ENCODE measurements around the gene TRAPPC2.
A peak's percentile ranks its signal among the peaks of the same experiment; 100 is the strongest.
"Not testable (repeated sequence)": the region's sequence is repeated elsewhere in the genome, so short reads cannot be mapped to it uniquely, and the experiment has no call there.

TRAPPC2 gene

DNA sequence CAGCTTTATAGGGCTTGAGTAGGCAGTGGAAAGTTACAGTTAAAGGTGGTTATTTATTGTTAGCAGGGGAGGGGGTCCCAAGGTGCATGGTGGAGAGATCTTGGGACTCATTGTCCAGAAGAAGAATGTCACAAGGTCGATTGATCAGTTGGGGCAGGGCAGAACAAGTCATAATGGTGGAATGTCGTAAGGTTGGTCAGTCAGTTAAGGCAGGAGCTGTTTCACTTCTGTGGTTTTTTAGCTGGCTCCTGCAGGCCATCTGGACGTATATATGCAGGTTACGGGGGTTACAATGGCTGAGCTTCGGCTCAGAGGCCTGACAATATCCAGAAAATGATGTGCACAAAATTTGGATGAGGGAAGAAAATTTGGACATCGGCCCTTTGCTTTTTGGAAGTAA lies 7.3 kb upstream of the TRAPPC2 start:
- H3K9ac ChIP-seq = no peak overlapping the region
- H3K79me2 ChIP-seq (ENCODE audit: insufficient read depth, low read depth) = no peaks in the 10 kb centered on the region
- no peaks in the 10 kb centered on the region for H4K20me1 ChIP-seq (ENCODE audit: insufficient read depth)
- no peak for TF ChIP-seq CTCF (conservative IDR thresholded peaks at IDR 0.05; ENCODE audit: low read depth, low read length)
- peaks cover 47% of the 10 kb centered on the region for H3K4me1 ChIP-seq (ENCODE audit: low read depth, poor library complexity, severe bottlenecking)
- H3K27me3 ChIP-seq (ENCODE audit: insufficient read depth, low read depth) = no peaks in the 10 kb centered on the region
- no peak overlapping the region for H3K4me3 ChIP-seq (IDR thresholded peaks at IDR 0.05; ENCODE audit: insufficient read depth, low read depth, low read length)
- no peak overlapping the region for H2AFZ ChIP-seq (ENCODE audit: low read depth)
- peak overlapping the region; percentile 74; the same call in 1 of the 2 replicates for H3K27ac ChIP-seq
- H3K4me2 ChIP-seq = peak overlapping the region; percentile 81; the same call in 1 of the 2 replicates
- no peaks in the 10 kb centered on the region for H3K36me3 ChIP-seq (ENCODE audit: insufficient read depth)

DNA sequence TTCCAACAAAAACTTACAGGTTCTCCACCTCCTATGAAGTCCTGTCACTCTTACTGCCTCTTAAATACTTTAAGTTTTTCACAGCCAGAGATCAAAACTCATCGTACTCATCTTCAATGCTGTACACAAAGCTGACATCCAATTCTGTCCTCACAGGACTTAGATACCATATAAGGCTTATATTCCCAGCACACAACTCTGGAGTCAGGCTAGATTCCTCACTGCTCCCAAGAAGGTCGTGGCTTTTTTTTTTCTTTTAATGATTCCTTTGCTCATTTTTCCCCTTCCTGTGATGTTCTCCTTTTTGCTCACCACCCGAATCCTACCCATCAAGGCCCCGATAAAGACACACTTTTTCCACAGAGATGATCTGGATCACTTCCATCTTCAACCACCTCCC lies 914 bp downstream of the TRAPPC2 start:
- H3K4me1 ChIP-seq (ENCODE audit: low read depth, poor library complexity, severe bottlenecking) = peaks cover 41% of the 10 kb centered on the region
- peak overlapping the region; percentile 93 for H3K27ac ChIP-seq
- H3K79me2 ChIP-seq (ENCODE audit: insufficient read depth, low read depth) = peaks cover 38% of the 10 kb centered on the region; the same call in 1 of the 2 replicates
- no peaks in the 10 kb centered on the region for H3K27me3 ChIP-seq (ENCODE audit: insufficient read depth, low read depth)
- H3K9ac ChIP-seq = peak overlapping the region; percentile 81; the same call in 1 of the 2 replicates
- H4K20me1 ChIP-seq (ENCODE audit: insufficient read depth) = no peaks in the 10 kb centered on the region
- no peaks in the 10 kb centered on the region for H3K36me3 ChIP-seq (ENCODE audit: insufficient read depth)
- H3K4me2 ChIP-seq = peak overlapping the region; percentile 78
- H3K4me3 ChIP-seq (IDR thresholded peaks at IDR 0.05; ENCODE audit: insufficient read depth, low read depth, low read length) = no peak overlapping the region
- H2AFZ ChIP-seq (ENCODE audit: low read depth) = no peak overlapping the region; the same call in 1 of the 2 replicates
- no peak for TF ChIP-seq CTCF (conservative IDR thresholded peaks at IDR 0.05; ENCODE audit: low read depth, low read length)

GRCh38 chrX:13732246-13733067 lies 2.0 kb downstream of the TRAPPC2 start:
- no peak overlapping the region for H3K27ac ChIP-seq
- no peaks in the 10 kb centered on the region for H3K27me3 ChIP-seq (ENCODE audit: insufficient read depth, low read depth)
- peaks cover 47% of the 10 kb centered on the region; the same call in 1 of the 2 replicates for H3K79me2 ChIP-seq (ENCODE audit: insufficient read depth, low read depth)
- no peak overlapping the region for H3K9ac ChIP-seq
- H2AFZ ChIP-seq (ENCODE audit: low read depth) = no peak overlapping the region
- no peaks in the 10 kb centered on the region for H4K20me1 ChIP-seq (ENCODE audit: insufficient read depth)
- TF ChIP-seq CTCF (conservative IDR thresholded peaks at IDR 0.05; ENCODE audit: low read depth, low read length) = no peak
- H3K4me2 ChIP-seq = peak overlapping the region; percentile 78; the same call in 1 of the 2 replicates
- no peak overlapping the region for H3K4me3 ChIP-seq (IDR thresholded peaks at IDR 0.05; ENCODE audit: insufficient read depth, low read depth, low read length)
- H3K36me3 ChIP-seq (ENCODE audit: insufficient read depth) = no peaks in the 10 kb centered on the region
- peaks cover 38% of the 10 kb centered on the region for H3K4me1 ChIP-seq (ENCODE audit: low read depth, poor library complexity, severe bottlenecking)

DNA sequence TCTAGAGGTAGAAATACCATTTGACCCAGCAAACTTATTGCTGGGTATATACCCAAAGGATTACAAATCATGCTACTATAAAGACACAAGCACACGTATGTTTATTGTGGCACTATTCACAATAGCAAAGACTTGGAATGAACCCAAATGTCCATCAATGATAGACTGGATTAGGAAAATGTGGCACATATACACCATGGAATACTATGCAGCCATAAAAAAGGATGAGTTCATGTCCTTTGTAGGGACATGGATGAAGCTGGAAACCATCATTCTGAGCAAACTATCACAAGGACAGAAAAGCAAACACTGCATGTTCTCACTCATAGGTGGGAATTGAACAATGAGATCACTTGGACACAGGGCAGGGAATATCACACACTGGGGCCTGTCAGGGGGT lies 3.9 kb downstream of the TRAPPC2 start:
- H3K36me3 ChIP-seq (ENCODE audit: insufficient read depth); H2AFZ ChIP-seq (ENCODE audit: low read depth); H4K20me1 ChIP-seq (ENCODE audit: insufficient read depth); H3K27ac ChIP-seq; H3K9ac ChIP-seq; H3K4me3 ChIP-seq (IDR thresholded peaks at IDR 0.05; ENCODE audit: insufficient read depth, low read depth, low read length); H3K27me3 ChIP-seq (ENCODE audit: insufficient read depth, low read depth); H3K4me2 ChIP-seq: not testable (repeated sequence)
- peaks cover 53% of the 10 kb centered on the region; the same call in 1 of the 2 replicates for H3K79me2 ChIP-seq (ENCODE audit: insufficient read depth, low read depth)
- H3K4me1 ChIP-seq (ENCODE audit: low read depth, poor library complexity, severe bottlenecking) = peaks cover 19% of the 10 kb centered on the region

DNA sequence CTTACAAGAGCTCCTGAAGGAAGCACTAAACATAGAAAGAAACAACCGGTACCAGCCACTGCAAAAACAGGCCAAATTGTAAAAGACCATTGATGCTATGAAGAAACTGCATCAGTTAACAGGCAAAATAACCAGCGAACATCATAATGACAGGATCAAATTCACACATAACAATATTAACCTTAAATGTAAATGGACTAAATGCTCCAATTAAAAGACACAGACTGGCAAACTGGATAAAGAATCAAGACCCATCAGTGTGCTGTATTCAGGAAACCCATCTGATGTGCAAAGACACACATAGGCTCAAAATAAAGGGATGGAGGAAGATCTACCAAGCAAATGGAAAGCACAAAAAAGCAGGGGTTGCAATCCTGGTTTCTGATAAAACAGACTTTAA lies 7.8 kb downstream of the TRAPPC2 start:
- H2AFZ ChIP-seq (ENCODE audit: low read depth); H4K20me1 ChIP-seq (ENCODE audit: insufficient read depth); H3K9ac ChIP-seq; H3K36me3 ChIP-seq (ENCODE audit: insufficient read depth); H3K27ac ChIP-seq; H3K27me3 ChIP-seq (ENCODE audit: insufficient read depth, low read depth); H3K4me3 ChIP-seq (IDR thresholded peaks at IDR 0.05; ENCODE audit: insufficient read depth, low read depth, low read length); H3K4me2 ChIP-seq; H3K4me1 ChIP-seq (ENCODE audit: low read depth, poor library complexity, severe bottlenecking): not testable (repeated sequence)
- peaks cover 26% of the 10 kb centered on the region; the same call in 1 of the 2 replicates for H3K79me2 ChIP-seq (ENCODE audit: insufficient read depth, low read depth)

DNA sequence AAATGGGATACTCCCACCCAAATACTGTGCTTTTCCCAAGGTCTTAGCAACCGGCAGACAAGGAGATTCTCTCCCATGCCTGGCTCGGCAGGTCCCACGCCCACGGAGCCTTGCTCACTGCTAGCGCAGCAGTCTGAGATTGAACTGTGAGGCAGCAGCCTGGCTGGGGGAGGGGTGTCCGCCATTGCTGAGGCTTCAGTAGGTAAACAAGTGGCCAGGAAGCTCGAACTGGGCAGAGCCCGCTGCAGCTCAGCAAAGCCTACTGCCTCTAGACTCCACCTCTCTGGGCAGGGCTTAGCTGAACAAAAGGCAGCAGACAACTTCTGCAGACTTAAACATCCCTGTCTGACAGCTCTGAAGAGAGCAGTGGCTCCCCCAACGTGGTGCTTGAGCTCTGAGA lies 9.5 kb downstream of the TRAPPC2 start:
- peaks cover 25% of the 10 kb centered on the region; the same call in 1 of the 2 replicates for H3K79me2 ChIP-seq (ENCODE audit: insufficient read depth, low read depth)

More for the DNA sequence above, 9.5 kb downstream of the TRAPPC2 start:
- H2AFZ ChIP-seq (ENCODE audit: low read depth); H3K4me2 ChIP-seq; H3K27ac ChIP-seq; H4K20me1 ChIP-seq (ENCODE audit: insufficient read depth); H3K9ac ChIP-seq; H3K27me3 ChIP-seq (ENCODE audit: insufficient read depth, low read depth); H3K4me1 ChIP-seq (ENCODE audit: low read depth, poor library complexity, severe bottlenecking); H3K4me3 ChIP-seq (IDR thresholded peaks at IDR 0.05; ENCODE audit: insufficient read depth, low read depth, low read length); H3K36me3 ChIP-seq (ENCODE audit: insufficient read depth): not testable (repeated sequence)

Data from KMS-11 (cell line).